GM12892 (cell line): Measurements from ENCODE around the gene DPEP3.

ENCODE experiments used
- POLR2A ChIP-seq: IDR thresholded peaks from 2 replicates; pipeline ENCODE4 v1.6.1; 2011; ENCODE audit warnings: low read depth, low read length, control low read depth
- TAF1 ChIP-seq: IDR thresholded peaks from 2 replicates; pipeline ENCODE4 v1.6.1; 2011; ENCODE audit warnings: low read depth, mild to moderate bottlenecking, control low read depth, low read length, borderline replicate concordance

GRCh38 chr16:67979955-67980678, at the start of gene DPEP3:
- TF ChIP-seq TAF1 (no peak), POLR2A (no peak)
